Body of pancreas (tissue), 4 donors: Measurements from ENCODE around the gene LYST. TPM values are rescaled to one million over a fixed set of nuclear protein-coding genes. Genes with fewer than 3 reads are reported as not detected.
A peak's percentile ranks its signal among the peaks of the same experiment; 100 is the strongest.

Source experiments
- ATAC-seq: fragments of 150-250 bp; one replicate; pipeline ENCODE4 v1.9.1; 2016
- DNase-seq, 4 donors: peaks; one replicate each; pipeline ENCODE4 v3.0.0-alpha.2; 2019
- H3K27ac ChIP-seq, 4 donors: fragments of 200-600 bp; sonication (generic); 1 replicate in 3 of 4; 2 replicates in 1 of 4; pipeline versions ENCODE4 v1.5.1 to v1.6.1; 2016 to 2019; ENCODE audit warnings: mild to moderate bottlenecking in 1 of 4, mixed read lengths in 1 of 4, moderate library complexity in 1 of 4
- H3K27me3 ChIP-seq, 2 donors: fragments of 200-600 bp; sonication (generic); one replicate each; pipeline ENCODE4 v1.6.0; 2016; ENCODE audit warnings: mild to moderate bottlenecking in 1 of 2
- H3K36me3 ChIP-seq, 2 donors: fragments of 200-600 bp; sonication (generic); replicated peaks in 1 of 2; 2 replicates each; pipeline ENCODE4 v1.5.1; 2016; ENCODE audit warnings: low read depth in 2 of 2; ENCODE audit not compliant: insufficient read depth in 1 of 2
- H3K4me1 ChIP-seq: fragments of 200-600 bp; sonication (generic); one replicate; pipeline ENCODE4 v1.6.0; 2016
- H3K4me3 ChIP-seq, 2 donors: fragments of 200-600 bp; sonication (generic); 1 replicate in 1 of 2; 2 replicates in 1 of 2; pipeline ENCODE4 v1.5.1; 2016 to 2019
- H3K9me3 ChIP-seq, 3 donors: fragments of 200-600 bp; sonication (generic); 1 replicate in 2 of 3; 2 replicates in 1 of 3; pipeline ENCODE4 v1.5.1; 2016
- CTCF ChIP-seq, 7 experiments: fragments of 450-650 bp in 4 of 7; fragments of 200-600 bp in 3 of 7; sonication (generic) in 3 of 7; IDR thresholded peaks; one replicate each; pipeline ENCODE4 v1.5.1; 2016 to 2019; ENCODE audit warnings: antibody characterized with exemption in 7 of 7
- POLR2A ChIP-seq, 3 donors: fragments of 450-650 bp; IDR thresholded peaks; one replicate each; pipeline ENCODE4 v1.6.1; 2016; ENCODE audit warnings: antibody characterized with exemption in 3 of 3, mild to moderate bottlenecking in 2 of 3
- WGBS, 2 donors: methylation state at CpG; one replicate each; pipeline ENCODE4 v1.1.5; 2017; 5-methylcytosine and 5-hydroxymethylcytosine counted together
- intact Hi-C: fragments of 100-400 bp; cut with DNase I; formaldehyde crosslinking; loops from one replicate; pipeline ENCODE4 v1.15.1; 2023
- total RNA-seq, 2 donors: library from RNA; depleted of rRNA; stranded (reverse); fragments of >200 nt; gene quantifications; one replicate each; pipeline ENCODE4 v1.1.0, GENCODE V29; 2016

Gene LYST
- total RNA-seq, 2 donors from 2014 or later, result 16.5 to 21.0 TPM

GRCh38 chr1:235724730-235725129, 142.0 kb downstream of the LYST start:
- Histone ChIP-seq H3K4me1 (no peaks in the 10 kb centered on the region), H3K36me3 (peaks cover 0 to 4% of the 10 kb centered on the region in 2 donors), H3K9me3 (no peaks in the 10 kb centered on the region), H3K4me3 (no peak overlapping the region), H3K27ac (no peak overlapping the region), H3K27me3 (no peaks in the 10 kb centered on the region)
- intact Hi-C loops, result no loop called here
- DNase-seq (no peak), ATAC-seq (no peak)
- WGBS, 2 donors, result 88 to 94% methylated on average over 2 of the region's 2 CpGs
- no peak for TF ChIP-seq CTCF (IDR thresholded peaks at IDR 0.05)
- TF ChIP-seq POLR2A (IDR thresholded peaks at IDR 0.05), result no peak

- no peak for DNase-seq
- Histone ChIP-seq H3K4me1 (no peaks in the 10 kb centered on the region), H3K36me3 (peaks cover 0 to 4% of the 10 kb centered on the region in 2 donors), H3K9me3 (no peaks in the 10 kb centered on the region), H3K27me3 (no peaks in the 10 kb centered on the region), H3K27ac (no peak overlapping the region), H3K4me3 (no peak overlapping the region)
- intact Hi-C loops, result no loop called here
- 93 to 100% methylated on average over 2 of the region's 2 CpGs for WGBS, 2 donors
- no peak for ATAC-seq
- no peak for TF ChIP-seq POLR2A (IDR thresholded peaks at IDR 0.05)
- no peak for TF ChIP-seq CTCF (IDR thresholded peaks at IDR 0.05)
Measured at GRCh38 chr1:235722858-235723257, 143.8 kb downstream of the LYST start.

DNA sequence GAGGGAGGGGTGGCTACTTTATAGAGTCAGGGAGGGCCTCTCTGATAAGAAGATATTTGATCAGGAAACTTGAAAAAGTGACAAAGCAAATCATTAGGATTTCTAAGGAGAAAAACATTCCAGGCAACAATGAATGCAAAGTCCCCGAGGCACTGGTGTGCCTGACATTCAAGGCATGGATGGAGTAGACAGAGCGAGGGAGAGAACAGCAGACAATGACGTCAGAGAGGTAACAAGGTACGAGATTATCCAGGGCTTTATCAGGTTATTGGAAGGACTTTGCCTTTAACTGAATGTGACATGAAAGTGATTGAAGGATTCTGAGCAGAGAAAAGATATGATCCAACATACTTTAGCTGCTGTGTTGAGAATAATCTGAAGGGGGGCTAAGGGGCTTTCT, 144.7 kb downstream of the LYST start:
- Histone ChIP-seq H3K4me3 (no peak overlapping the region), H3K27me3 (no peaks in the 10 kb centered on the region), H3K36me3 (peaks cover 0 to 4% of the 10 kb centered on the region in 2 donors), H3K27ac (no peak overlapping the region), H3K4me1 (no peaks in the 10 kb centered on the region), H3K9me3 (no peaks in the 10 kb centered on the region)
- WGBS, 2 donors, result 56% methylated on average over 4 of the region's 4 CpGs
- TF ChIP-seq CTCF (IDR thresholded peaks at IDR 0.05) (no peak), POLR2A (IDR thresholded peaks at IDR 0.05) (no peak)
- intact Hi-C loops, result no loop called here
- DNase-seq (no peak), ATAC-seq (no peak)

DNA sequence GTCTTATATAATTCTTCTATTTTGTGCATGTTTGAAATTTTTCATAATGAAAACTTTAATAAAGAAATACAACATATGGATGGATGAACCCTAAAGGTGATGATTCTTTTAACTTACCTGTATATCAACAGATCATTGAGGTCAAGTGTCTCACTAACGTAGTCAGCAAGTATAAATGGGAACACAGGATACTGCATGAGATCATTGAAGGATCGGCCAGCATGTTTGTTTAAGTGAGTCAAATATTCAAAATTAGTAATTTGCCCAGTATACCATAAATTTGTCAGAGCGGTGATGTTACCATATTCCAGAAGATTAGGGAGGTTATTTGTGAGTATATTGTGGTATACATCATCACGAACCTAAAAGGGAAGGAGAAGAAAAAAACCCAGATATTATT, 146.2 kb downstream of the LYST start:
- Histone ChIP-seq H3K27me3 (no peaks in the 10 kb centered on the region), H3K36me3 (peaks cover 0 to 6% of the 10 kb centered on the region in 2 donors), H3K9me3 (no peaks in the 10 kb centered on the region), H3K27ac (no peak overlapping the region), H3K4me1 (peaks cover under 1% of the 10 kb centered on the region), H3K4me3 (no peak overlapping the region)
- ATAC-seq (no peak), DNase-seq (no peak)
- TF ChIP-seq POLR2A (IDR thresholded peaks at IDR 0.05), result no peak
- no peak for TF ChIP-seq CTCF (IDR thresholded peaks at IDR 0.05)
- 88 to 92% methylated on average over 4 of the region's 4 CpGs for WGBS, 2 donors
- intact Hi-C loops, result no loop called here

- H3K4me3 ChIP-seq, result no peak overlapping the region
- DNase-seq (no peak), ATAC-seq (peak; percentile 97)
- no peaks in the 10 kb centered on the region for H3K27me3 ChIP-seq
- H3K4me1 ChIP-seq, result peaks cover 16% of the 10 kb centered on the region
- H3K9me3 ChIP-seq, result no peaks in the 10 kb centered on the region
- intact Hi-C loops, result no loop called here
- 25 to 31% methylated on average over 4 of the region's 4 CpGs for WGBS, 2 donors
- TF ChIP-seq CTCF (IDR thresholded peaks at IDR 0.05) (no peak), POLR2A (IDR thresholded peaks at IDR 0.05) (peak in 1 of 3 donors; percentile 24)
- H3K27ac ChIP-seq, result peak overlapping the region; percentile 53 to 84 (median 66)
- peaks cover 0 to 2% of the 10 kb centered on the region in 2 donors for H3K36me3 ChIP-seq
Measured at GRCh38 chr1:235714205-235714897, 152.4 kb downstream of the LYST start.
